HK-2 (cell line): Measurements from ENCODE around the gene SIRPA.

Source experiments
- DNase-seq: peaks from one replicate; pipeline ENCODE4 v3.0.0-alpha.2; 2018; ENCODE audit not compliant: unreplicated experiment

SIRPA gene

GRCh38 chr20:1870792-1871550 lies 24.2 kb upstream of the SIRPA start:
- no peak for DNase-seq

- DNase-seq: no peak
These were observed 23.3 kb upstream of the SIRPA start for GRCh38 chr20:1871807-1872458.

- no peak for DNase-seq
These were observed 22.6 kb upstream of the SIRPA start for GRCh38 chr20:1872459-1873097.

GRCh38 chr20:1874450-1875182 lies 20.6 kb upstream of the SIRPA start:
- DNase-seq: no peak

GRCh38 chr20:1875183-1875554 lies 20.0 kb upstream of the SIRPA start:
- no peak for DNase-seq

GRCh38 chr20:1875762-1876161 lies 19.4 kb upstream of the SIRPA start:
- no peak for DNase-seq

GRCh38 chr20:1876217-1876921 lies 18.8 kb upstream of the SIRPA start:
- DNase-seq: no peak

GRCh38 chr20:1876975-1877608 lies 18.1 kb upstream of the SIRPA start:
- DNase-seq: no peak

- DNase-seq: no peak
These were observed 17.5 kb upstream of the SIRPA start for GRCh38 chr20:1877609-1878200.

GRCh38 chr20:1879369-1879768 lies 15.8 kb upstream of the SIRPA start:
- DNase-seq: no peak

- DNase-seq: no peak
These were observed 15.3 kb upstream of the SIRPA start for GRCh38 chr20:1879934-1880333.

GRCh38 chr20:1880529-1881239 lies 14.5 kb upstream of the SIRPA start:
- no peak for DNase-seq

GRCh38 chr20:1881240-1881835 lies 13.9 kb upstream of the SIRPA start:
- no peak for DNase-seq

- DNase-seq: no peak
These were observed 13.2 kb upstream of the SIRPA start for GRCh38 chr20:1882026-1882425.

- no peak for DNase-seq
These were observed 11.2 kb upstream of the SIRPA start for GRCh38 chr20:1883986-1884385.

GRCh38 chr20:1885254-1885653 lies 10.0 kb upstream of the SIRPA start:
- DNase-seq: no peak

GRCh38 chr20:1885940-1886693 lies 9.1 kb upstream of the SIRPA start:
- no peak for DNase-seq

- no peak for DNase-seq
These were observed 7.9 kb upstream of the SIRPA start for GRCh38 chr20:1887321-1887720.

GRCh38 chr20:1887756-1888155 lies 7.5 kb upstream of the SIRPA start:
- DNase-seq: no peak
